Activated CD8-positive, alpha-beta memory T cell treated with anti-CD3 and anti-CD28 coated beads for 24 hours (primary cell): Measurements from ENCODE around the gene PPP2R3B.

Source experiments
- DNase-seq: peaks from one replicate; pipeline ENCODE4 v3.0.0-alpha.2; 2020

Gene PPP2R3B

DNA sequence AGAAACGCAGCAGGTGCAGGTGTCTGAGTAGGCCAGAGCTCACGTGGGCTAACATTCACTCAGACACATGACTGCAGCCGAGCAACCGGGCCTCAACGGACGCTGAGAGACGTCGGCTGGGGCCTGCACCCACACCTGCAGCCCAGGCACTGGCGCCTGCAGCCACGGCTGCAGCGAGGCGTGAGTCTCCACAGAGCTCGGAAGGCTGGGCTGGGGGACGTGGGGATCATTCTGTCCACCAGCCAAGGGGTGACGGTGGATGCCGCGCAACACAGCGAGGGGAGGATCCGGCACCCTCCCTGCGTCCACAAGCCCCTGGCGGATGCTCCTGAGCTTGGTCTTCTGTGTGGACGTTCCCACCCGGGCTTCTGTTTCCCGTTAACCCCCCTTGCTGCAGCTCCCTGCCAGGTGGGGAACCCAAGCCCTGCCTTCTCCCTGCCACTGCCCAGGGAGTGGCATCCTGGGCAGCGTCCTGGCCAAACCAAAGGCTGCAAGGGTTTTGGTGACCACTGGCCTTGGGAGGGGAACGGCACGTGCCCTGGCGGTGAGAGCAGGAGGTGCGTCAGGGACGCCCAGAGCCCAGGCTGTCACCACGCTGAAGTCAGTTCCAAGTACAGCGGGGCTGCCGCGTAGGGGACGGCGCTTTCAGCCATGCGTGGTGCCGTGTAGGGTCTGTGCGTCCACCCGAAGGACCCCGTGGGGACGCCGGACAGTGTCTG lies 16.3 kb downstream of the PPP2R3B start:
- no peak for DNase-seq

DNA sequence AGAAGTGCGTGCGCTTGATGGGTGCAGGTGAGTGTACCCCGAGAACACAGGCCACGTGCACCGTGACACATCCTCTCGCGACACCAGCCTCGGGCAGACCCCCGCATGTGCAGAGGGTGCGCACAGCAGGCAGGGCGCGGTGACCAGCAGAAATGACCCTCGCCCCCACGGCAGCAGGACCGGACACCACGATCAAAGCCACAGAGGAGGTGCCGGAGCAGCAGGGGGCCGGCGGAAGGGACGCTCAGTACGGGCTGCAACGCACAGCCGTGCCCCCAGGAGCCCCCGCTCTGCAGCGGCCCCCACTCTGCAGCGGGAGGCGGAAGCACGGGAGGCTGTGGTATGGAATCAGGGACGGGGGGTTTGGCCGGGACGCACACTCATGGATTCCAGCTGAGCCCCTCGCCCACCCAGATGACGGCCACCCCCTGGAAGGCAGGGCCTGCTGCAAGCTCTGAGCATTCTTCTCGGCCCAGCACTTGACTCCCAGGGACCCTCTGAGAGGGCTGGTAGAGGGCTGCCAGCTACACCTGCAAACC lies 17.1 kb downstream of the PPP2R3B start:
- no peak for DNase-seq

DNA sequence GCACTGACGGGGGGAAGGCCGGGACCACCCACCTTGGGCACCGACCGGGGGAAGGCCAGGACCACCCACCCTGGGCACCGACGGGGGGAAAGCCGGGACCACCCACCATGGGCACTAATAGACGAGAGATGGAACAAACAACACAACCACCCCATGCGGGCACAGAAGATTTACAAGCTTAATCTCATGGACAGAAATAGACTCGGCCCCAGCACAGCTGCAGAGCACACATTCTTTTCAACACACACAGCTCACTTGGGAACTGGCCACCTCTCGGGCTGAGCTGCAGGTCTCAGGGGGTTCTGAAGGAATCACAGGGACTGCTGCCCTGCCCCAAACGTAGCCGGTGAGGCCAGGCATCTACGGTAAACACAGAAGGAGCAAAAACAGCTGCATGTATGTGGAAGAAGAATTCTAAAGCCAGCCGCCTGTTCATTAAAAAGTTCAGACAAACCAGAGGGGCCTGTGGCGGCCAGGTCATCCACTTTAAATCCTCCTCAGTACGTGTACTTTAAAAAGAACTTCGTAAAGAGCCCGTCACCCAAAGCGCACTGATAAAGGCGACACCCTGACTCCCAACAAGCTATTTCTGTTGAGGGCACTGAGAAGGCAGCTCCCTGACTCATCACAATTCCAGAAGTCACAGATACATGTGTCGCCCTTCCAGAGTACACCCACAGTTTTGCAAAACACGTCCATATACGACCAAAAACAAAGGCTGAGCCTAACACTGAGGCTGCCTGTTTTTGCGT lies 17.7 kb downstream of the PPP2R3B start:
- no peak for DNase-seq

DNA sequence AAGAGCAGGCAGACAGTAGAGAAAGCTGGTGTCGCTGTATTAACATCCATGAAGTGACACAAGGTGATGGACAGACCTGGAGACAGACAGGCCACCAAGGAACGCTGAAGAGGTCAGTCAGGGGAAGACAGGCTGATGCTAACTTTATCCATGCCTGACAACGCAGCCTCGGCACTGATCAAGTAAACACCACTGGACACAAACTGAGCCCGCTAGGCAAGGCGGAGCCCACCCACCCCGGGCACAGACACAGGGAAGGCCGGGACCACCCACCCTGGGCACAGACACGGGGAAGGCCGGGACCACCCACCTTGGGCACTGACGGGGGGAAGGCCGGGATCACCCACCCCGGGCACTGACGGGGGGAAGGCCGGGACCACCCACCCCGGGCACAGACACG lies 18.8 kb downstream of the PPP2R3B start:
- DNase-seq = no peak

DNA sequence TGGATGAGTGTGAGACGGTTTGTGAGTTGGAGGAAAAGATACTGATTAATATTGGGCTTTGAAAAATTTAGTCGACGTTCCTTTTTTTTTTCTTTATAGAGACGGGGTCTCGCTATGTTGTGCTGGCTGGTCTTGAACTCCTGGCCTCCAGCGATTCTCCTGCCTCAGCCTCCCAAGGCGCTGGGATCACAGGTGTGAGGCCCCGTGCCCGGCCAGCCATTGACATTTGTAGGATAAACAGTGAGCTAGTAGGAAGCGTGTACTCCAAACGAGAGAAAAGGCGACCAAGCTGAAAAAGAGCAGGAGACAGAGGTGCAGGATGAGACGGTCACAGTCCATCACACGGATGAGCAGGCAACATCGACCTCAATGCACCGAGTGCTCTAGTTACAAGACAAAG lies 19.4 kb downstream of the PPP2R3B start:
- no peak for DNase-seq

DNA sequence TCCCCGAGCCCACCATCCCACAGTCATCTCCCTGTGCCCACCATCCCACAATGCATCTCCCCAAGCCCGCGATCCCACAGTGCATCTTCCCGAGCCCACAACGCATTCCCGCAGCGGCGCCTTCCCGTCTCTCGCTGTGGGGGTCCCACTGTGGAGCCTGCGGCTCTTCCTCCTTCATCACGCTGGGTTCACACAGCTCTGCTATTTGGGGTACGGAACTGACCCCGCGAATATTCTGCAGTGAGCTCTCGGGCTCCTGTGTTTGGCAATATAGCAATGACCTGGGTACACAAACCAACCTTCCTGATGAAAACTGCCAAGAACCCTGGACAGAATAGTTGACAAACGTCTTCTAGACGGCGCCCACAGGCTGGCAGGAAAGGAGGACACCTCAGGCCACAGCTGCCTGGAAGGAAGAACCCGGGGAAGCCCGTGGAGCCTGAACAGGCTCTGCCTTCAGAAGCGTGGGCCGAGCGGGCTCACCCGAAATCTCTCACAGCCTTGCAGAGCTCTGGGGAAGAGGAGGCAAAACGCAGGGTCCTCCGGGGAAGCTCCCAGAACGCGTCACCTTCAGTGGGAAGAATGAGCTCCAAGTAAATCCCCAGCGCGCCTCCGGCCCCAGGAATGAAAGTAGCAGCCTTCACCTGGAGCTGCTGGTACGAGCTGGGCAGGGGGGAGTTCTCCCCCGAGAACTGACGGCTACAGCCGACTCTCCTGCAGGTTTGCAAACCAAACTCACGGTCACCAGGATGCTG lies 22.9 kb downstream of the PPP2R3B start:
- no peak for DNase-seq

DNA sequence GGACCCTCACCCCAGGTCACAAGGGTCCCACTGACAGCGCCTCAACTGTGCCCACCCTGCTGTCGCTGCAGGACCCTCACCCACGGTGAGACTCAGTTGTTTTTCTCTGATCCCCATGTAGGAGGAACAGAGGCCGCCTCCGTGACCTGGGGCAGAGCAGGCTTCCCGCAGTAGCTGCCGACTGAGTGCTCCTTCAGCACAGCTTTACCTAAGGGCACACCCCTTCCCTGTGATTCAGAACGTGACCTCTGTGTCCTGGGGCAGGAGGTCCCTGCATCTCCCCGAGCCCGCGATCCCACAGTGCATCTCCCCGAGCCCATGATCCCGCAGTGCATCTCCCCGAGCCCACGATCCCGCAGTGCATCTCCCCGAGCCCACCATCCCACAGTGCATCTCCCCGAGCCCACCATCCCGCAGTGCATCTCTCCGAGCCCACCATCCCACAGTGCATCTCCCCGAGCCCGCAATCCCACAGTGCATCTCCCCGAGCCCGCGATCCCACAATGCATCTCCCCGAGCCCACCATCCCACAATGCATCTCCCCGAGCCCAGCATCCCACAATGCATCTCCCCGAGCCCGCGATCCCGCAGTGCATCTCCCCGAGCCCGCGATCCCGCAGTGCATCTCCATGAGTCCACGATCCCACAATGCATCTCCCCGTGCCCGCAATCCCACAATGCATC lies 23.6 kb downstream of the PPP2R3B start:
- no peak for DNase-seq

DNA sequence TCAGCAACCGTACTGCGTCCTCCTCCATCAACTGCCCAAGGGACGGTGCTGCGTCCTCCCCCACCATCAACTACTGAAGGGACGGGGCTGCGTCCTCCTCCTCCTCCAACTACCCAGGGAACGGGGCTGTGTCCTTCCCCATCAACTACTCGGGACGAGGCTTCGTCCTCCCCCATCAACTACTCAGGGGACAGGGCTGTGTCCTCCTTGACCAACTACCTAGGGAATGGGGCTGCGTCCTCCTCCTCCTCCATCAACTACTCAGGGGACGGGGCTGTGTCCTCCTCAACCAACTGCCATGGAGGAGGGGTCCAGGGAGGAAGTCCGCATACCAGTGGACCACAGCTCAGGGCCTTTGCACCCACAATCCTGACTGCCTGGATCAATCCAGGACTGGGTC lies 24.4 kb downstream of the PPP2R3B start:
- no peak for DNase-seq

DNA sequence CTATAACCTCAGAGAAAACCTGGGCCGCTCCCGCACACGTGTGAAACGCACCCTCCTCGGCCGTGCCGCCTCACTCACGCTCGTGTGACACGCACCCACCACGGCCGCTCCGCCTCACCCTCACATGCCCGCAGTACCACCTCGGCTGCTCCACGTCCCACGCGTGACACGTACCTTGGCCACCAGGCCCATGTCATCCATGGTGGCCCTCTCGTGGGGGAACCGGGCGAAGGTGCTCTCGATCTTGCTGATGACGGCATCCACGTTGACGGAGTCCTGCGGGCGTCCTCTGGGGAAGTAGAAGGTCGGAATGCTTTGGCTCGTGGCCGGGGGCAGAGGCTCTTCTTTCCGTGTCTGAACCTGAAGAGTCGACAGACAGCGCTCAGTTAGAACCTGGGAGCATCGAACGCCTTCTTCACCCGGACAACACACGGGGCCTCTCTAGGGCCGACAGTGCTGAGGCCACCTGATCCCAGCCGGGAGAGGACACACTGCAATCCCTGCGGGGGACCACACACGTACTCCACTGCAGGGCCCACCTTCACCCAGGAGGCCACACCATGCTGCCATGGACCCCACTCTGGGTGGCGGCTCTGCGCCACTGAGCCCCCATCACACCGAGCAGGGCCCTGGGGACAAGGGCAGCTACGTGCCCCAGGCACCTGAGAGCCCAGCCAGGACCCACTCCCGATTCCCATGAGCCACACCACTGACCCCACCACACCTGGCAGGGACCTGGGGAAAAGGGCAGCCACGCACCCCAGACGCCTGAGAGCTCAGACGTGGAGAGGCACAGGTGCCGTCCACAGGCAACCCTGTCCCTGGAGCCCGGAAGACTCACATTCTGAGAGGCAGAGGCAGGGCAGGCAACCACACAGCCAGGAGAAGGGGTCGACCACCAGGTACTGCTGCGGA lies 25.2 kb downstream of the PPP2R3B start:
- no peak for DNase-seq

DNA sequence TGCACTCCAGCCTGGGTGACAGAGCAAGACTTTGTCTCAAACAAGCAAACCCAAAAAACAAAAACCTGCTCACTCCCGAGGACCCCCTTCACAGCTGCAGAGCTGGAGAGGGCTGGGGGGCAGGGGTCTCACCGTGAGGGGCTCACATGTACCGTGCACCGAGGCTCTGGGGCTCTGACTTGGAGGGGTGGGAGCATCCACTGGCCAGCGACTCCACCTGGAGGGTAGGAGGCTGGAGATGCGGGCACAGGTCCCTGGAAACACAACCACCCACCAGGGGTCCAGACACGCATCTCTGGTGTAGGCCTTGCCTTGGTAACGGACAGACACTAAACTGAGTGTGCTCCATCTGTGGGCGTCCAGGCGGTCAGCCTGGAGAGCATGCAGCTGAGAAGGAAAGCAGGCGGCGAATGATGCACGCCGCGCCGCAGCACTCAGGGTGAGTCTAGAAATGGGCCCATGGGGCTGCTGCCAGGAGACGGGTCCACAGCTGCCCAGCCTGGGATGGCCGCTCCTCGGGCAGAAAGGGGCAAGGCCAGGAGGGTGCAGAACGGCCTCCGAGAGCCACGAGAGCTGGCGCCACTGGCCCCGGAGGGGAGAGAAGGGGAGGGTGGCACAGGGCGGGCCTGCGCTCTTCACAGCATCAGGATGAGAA lies 26.1 kb downstream of the PPP2R3B start:
- no peak for DNase-seq

DNA sequence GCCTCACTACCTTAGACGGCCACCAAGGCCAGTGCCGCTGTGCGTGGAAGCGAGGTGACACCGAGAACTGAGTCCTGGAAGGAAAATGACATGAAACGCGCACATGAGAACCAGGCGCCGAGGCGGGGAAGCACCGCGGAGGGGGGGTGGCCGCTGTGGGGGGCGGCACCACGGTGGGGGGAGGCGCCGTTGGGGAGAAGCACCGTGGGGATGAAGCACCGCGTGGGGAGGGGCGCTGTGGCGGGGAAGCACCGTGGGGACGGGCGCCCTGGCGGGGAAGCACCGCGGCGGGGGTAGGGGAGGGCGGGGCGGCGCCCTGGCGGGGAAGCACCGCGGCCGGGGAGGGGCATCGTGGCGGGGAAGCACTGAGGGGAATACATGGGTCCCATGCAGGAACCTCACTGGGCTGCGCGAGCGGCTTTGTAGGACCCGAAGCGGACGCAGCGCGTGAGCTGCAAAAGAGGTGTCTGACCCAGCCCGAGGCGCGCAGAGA lies 28.0 kb downstream of the PPP2R3B start:
- DNase-seq = no peak

DNA sequence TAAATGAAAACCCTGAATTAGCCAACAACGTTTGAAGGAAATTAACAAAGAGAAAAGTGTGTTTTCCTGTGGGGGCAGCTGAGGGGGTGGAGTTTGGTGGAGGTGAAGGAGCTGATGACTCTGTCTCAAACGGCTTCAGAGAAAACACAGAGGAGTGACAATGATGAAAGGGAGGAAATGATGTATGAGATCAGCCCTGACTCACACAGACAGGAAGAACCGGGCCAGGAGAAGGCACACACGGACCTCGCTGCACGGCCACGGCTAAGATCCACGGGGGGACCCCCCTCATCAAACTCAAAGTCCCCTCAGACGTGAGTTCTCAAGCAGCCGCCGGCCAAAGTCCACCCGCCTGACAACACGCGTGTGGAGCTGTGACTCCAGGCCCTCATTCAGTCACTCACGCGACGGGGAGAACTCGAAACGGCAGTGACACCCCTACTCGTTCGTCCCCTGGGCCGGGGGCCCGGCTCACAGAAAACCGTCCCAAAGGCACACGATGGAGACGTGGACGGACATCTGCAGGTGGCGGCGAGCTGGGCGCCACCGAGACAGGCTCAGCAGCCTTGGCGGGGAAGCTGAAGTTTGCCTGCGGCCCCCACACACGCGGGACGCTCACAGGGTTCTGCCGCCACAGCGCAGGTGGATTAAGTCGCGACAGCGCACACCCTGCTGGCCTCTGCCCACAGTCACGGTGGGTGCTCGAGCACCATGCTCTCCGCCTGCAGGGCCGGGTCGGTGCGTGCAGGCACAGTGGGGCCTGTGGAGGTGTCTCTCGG lies 28.8 kb downstream of the PPP2R3B start:
- DNase-seq = peak; percentile 69

DNA sequence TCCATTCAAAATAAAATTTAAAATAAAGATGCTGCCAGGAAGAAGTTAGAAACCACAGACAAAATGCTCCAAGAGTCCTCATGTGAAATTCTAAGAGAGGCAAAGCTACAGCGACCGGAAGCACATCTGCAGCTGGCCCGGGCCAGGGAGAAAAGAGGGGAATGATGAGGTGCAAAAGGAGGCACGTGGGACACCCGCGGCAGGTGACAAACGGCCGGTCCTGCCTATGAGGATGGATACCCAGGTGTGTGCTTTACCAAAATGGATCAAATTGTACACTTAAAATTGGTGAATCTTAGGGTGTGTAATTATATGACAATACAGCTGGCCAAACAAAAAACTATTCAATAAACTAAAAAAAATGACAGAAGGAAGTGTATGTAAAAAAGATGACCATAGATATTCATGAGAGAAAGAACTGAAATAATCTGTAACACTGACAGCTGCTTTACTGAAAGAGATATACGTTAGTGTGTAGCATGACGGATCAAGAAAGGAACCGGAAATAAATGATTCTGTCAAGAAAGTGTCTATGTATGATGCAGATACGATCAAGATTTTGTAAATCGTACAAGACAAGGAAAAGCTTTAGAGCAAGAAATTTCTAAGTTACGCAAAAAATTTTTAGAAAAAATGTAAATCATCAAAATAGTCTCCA lies 29.5 kb downstream of the PPP2R3B start:
- DNase-seq = no peak

DNA sequence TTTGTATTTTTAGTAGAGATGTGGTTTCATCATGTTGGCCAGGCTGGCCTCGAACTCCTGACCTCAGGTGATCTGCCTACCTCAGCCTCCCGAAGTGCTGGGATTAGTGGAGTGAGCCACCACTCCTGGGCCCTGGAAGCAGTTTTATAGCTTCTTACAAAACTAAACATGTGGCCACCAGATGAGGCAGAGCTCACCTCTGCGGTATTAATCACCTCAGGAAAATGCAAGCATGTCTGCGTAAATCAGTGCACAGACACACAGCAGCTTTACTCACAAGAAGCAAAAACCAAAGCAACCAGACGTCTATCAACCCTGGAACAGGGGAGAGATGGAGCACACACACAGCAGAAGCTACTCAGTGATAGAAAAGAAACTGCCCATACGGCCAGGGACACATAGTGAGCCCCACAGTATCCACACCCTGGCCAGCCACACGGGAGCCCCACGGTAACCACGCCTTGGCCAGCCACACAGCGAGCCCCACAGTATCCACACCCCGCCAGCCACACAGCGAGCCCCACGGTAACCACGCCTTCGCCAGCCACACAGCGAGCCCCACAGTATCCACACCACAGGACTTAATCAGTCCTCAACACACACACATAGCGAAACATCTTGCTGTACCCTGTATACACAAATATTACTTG lies 30.2 kb downstream of the PPP2R3B start:
- no peak for DNase-seq

DNA sequence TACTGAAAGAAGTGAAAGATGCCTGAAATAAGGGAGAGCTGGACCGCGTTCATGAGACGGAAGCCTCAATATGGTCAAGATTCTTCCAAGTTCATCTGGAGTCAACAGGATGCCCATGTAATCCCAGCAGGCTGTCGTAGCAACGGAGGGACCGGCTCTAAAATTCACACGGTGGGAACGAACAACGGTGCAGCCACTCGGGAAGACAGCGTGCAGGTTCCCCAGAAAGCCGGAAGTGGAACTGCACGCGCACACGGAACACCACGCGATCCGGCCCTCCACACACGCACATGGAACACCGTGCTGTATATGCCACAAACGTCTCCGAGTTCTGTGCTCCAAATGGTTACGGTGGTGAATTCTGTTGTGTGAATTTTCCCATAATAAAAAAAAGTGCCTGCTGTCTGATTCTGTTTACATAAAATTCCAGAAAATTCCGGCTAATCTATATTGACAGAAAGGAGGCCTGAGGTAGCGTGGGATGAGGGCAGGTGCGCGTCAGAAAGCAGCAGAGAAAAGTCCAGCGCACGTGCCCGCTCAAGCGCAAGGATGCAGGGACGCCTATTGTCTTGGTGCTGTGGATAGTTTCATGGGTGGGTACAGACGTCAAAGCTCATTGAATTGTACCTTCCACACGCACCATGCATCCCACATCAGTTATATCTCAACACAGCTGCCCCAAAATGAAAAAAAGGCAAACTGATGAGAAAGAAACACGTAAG lies 31.2 kb downstream of the PPP2R3B start:
- no peak for DNase-seq

DNA sequence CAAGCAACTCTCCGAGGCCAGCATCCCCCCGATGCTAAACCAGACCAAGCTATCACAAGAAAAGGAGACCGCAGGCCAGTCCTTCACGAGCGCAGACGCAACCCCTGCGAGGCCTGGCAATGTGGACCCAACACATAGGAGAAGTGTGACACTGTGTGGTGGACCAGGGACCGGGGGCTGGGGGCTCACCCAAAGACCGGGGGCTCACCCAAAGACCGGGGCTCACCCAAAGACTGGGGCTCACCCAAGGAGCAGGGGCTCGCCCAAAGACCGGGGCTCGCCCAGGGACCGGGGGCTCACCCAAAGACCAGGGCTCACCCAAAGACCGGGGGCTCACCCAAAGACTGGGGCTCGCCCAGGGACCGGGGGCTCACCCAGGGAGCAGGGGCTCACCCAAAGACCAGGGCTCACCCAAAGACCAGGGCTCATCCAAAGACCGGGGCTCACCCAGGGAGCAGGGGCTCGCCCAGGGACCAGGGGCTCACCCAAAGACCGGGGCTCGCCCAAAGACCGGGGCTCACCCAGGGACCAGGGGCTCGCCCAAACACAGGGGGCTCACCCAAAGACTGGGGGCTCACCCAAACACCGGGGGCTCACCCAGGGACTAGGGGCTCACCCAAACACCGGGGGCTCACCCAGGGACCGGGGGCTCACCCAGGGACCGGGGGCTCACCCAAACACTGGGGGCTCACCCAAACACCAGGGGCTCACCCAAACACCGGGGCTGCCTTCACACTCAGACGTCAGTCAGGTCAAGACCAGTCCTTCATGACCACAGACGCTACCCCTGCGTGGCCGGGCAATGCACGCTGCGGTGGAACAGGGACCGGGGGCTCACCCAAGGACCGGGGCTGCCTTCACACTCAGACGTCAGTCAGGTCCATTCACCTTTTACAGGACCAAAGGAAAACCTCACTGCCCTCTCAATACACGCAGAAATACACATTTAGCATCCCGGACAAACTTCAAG lies 32.9 kb downstream of the PPP2R3B start:
- no peak for DNase-seq
